ENCODE measurements around the gene SAMD1.

DNA sequence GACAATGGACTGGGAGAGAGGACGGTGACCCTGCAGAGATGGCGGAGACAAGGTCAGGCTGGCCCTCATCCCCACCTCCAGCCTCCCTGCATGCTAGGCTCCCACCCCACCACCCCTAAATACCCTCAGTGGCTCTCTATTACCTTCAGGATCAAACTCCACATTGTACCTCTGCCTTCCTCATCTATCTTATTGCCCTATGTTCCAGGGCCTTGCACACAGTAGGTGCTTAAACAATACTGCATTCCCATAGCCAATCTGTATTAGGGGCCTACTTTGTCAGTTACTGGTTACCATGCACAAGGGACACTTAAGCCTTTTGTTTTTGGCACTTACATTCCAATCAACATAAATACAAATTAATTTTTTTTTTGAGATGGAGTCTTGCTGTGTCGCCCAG is 35.2 kb downstream of the SAMD1 start:
- TF ChIP-seq, protein P1, sequence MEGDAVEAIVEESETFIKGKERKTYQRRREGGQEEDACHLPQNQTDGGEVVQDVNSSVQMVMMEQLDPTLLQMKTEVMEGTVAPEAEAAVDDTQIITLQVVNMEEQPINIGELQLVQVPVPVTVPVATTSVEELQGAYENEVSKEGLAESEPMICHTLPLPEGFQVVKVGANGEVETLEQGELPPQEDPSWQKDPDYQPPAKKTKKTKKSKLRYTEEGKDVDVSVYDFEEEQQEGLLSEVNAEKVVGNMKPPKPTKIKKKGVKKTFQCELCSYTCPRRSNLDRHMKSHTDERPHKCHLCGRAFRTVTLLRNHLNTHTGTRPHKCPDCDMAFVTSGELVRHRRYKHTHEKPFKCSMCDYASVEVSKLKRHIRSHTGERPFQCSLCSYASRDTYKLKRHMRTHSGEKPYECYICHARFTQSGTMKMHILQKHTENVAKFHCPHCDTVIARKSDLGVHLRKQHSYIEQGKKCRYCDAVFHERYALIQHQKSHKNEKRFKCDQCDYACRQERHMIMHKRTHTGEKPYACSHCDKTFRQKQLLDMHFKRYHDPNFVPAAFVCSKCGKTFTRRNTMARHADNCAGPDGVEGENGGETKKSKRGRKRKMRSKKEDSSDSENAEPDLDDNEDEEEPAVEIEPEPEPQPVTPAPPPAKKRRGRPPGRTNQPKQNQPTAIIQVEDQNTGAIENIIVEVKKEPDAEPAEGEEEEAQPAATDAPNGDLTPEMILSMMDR (IDR thresholded peaks at IDR 0.05; ENCODE audit: insufficient read depth, low read depth, low read length) = no peak
- TF ChIP-seq EZH2 (IDR thresholded peaks at IDR 0.05; ENCODE audit: insufficient read depth, low read length) = no peak

Measured in astrocyte (in vitro differentiated cells and primary cell).